Ovary (tissue), 9 donors: ENCODE data around the gene COL17A1. TPM values are rescaled to one million over a fixed set of nuclear protein-coding genes. Genes with fewer than 3 reads are reported as not detected.

Source experiments
- DNase-seq, 5 donors: peaks; one replicate each; pipeline ENCODE4 v3.0.0-alpha.2; 2019 to 2020
- H3K27ac ChIP-seq, 2 donors: fragments of 200-600 bp; one replicate each; pipeline versions ENCODE4 v1.5.1 to v1.8.0; 2019 to 2022
- H3K27me3 ChIP-seq: fragments of 200-600 bp; one replicate; pipeline ENCODE4 v1.8.0; 2022
- H3K36me3 ChIP-seq: fragments of 200-600 bp; sonication (generic); one replicate; pipeline ENCODE4 v1.5.1; 2019
- H3K4me1 ChIP-seq: one replicate; pipeline ENCODE4 v1.8.1; 2013; ENCODE audit warnings: mild to moderate bottlenecking, moderate library complexity; ENCODE audit not compliant: insufficient read depth
- H3K4me3 ChIP-seq: fragments of 200-600 bp; sonication (generic); one replicate; pipeline ENCODE4 v1.5.1; 2017
- H3K9me3 ChIP-seq, 2 donors: fragments of 200-600 bp in 1 of 2; sonication (generic) in 1 of 2; one replicate each; pipeline versions ENCODE4 v1.5.1 to v1.8.1; 2013 to 2019; ENCODE audit warnings: mild to moderate bottlenecking in 1 of 2, moderate library complexity in 1 of 2
- CTCF ChIP-seq, 3 donors: fragments of 450-650 bp in 2 of 3; fragments of 200-600 bp in 1 of 3; IDR thresholded peaks; one replicate each; pipeline versions ENCODE4 v1.5.1 to v1.8.0; 2016 to 2022; ENCODE audit warnings: antibody characterized with exemption in 3 of 3, mild to moderate bottlenecking in 1 of 3
- EP300 ChIP-seq: sonication (generic); formaldehyde crosslinking; IDR thresholded peaks from one replicate; pipeline ENCODE4 v1.6.1; 2017; ENCODE audit warnings: antibody characterized with exemption
- POLR2A ChIP-seq: fragments of 450-650 bp; IDR thresholded peaks from one replicate; pipeline ENCODE4 v1.6.1; 2017; ENCODE audit warnings: antibody characterized with exemption, mild to moderate bottlenecking, moderate library complexity
- WGBS, 3 donors: extraction: QIAGEN DNeasy Blood & Tissue Kit in 1 of 3; methylation state at CpG; one replicate each; pipeline versions ENCODE4 v1.1.5 to v1.1.7; 2013 to 2017; 5-methylcytosine and 5-hydroxymethylcytosine counted together
- intact Hi-C, 4 donors: fragments of 100-400 bp; cut with DNase I; formaldehyde crosslinking; loops; one replicate each; pipeline versions ENCODE4 v1.11.0 to v1.15.1; 2022 to 2023
- polyA plus RNA-seq, 2 donors: library from polyadenylated mRNA; stranded (reverse); fragments of 200-250 nt in 1 of 2; fragments of 350-450 nt in 1 of 2; fragmentation: Illumina TruSeq in 1 of 2; extraction: RNeasy Lipid Tissue Mini Kit (QIAGEN cat#74804) in 1 of 2; gene quantifications; one replicate each; pipeline ENCODE4 v1.2.3, GENCODE V29; 2013 to 2014
- total RNA-seq, 7 donors: library from RNA; depleted of rRNA in 2 of 7; stranded (reverse); fragments of >200 nt in 2 of 7; fragmentation: NEBNext Ultra II Directional in 3 of 7; extraction: Animal tissue kit (Norgen Biotek cat#: 25700) in 3 of 7; gene quantifications; one replicate each; pipeline versions ENCODE4 v1.1.0 to v1.2.4, GENCODE V29; 2016 to 2023
- donor health status: DM: no; HTN: no; CAD: no; lungs with moderate emphysema.
- donor health status: DM: no; HTN: no; CAD: no.
- donor health status: Bipolar disorder and iron deficiency.
- donor health status: DM: yes; HTN: yes; CAD: no.
- donor health status: DM: no; HTN: no; CAD: no.
- donor health status: DM: yes; HTN: yes; CAD: no.

Gene COL17A1
- total and polyA plus RNA-seq, 9 donors = 0.17 to 0.90 (median 0.46) TPM; not detected in 2

GRCh38 chr10:104049504-104050250, 36.0 kb downstream of the COL17A1 start:
- no peak overlapping the region for H3K27ac ChIP-seq
- intact Hi-C loops = loop anchor here in 1 of 4 donors (5.0 kb wide), 1 partner anchor 158 kb away; no protein-coding TSS in a partner anchor
- 40 to 46% (median 41%) methylated on average over 8 of the region's 8 CpGs for WGBS, 3 donors
- no peak for TF ChIP-seq CTCF (IDR thresholded peaks at IDR 0.05)
- TF ChIP-seq EP300 = no peak
- no peak for TF ChIP-seq POLR2A
- DNase-seq = no peak
- no peak overlapping the region for H3K4me3 ChIP-seq
- no peaks in the 10 kb centered on the region for H3K27me3 ChIP-seq
- no peaks in the 10 kb centered on the region for H3K9me3 ChIP-seq
- H3K36me3 ChIP-seq = no peaks in the 10 kb centered on the region
- no peaks in the 10 kb centered on the region for H3K4me1 ChIP-seq

- no peaks in the 10 kb centered on the region for H3K27me3 ChIP-seq
- 90 to 93% (median 91%) methylated on average over 6 of the region's 6 CpGs for WGBS, 3 donors
- no peak overlapping the region for H3K4me3 ChIP-seq
- no peaks in the 10 kb centered on the region for H3K36me3 ChIP-seq
- DNase-seq = no peak
- no peak overlapping the region for H3K27ac ChIP-seq
- TF ChIP-seq EP300 (no peak), CTCF (IDR thresholded peaks at IDR 0.05) (no peak), POLR2A (no peak)
- intact Hi-C loops = loop anchor here in 1 of 4 donors (5.0 kb wide), 1 partner anchor 161 kb away; no protein-coding TSS in a partner anchor
- H3K9me3 ChIP-seq = no peaks in the 10 kb centered on the region
- H3K4me1 ChIP-seq = no peaks in the 10 kb centered on the region
Measured at GRCh38 chr10:104046651-104047050, 39.0 kb downstream of the COL17A1 start.

GRCh38 chr10:104045151-104046089, 40.3 kb downstream of the COL17A1 start:
- intact Hi-C loops = loop anchor here in 1 of 4 donors (5.0 kb wide), 1 partner anchor 162 kb away; no protein-coding TSS in a partner anchor
- TF ChIP-seq POLR2A (no peak), EP300 (no peak), CTCF (IDR thresholded peaks at IDR 0.05) (peak in 1 of 3 donors; percentile 23)
- WGBS, 3 donors = 67 to 72% (median 68%) methylated on average over 9 of the region's 9 CpGs
- H3K36me3 ChIP-seq = no peaks in the 10 kb centered on the region
- no peaks in the 10 kb centered on the region for H3K9me3 ChIP-seq
- no peaks in the 10 kb centered on the region for H3K27me3 ChIP-seq
- H3K4me3 ChIP-seq = no peak overlapping the region
- no peak overlapping the region for H3K27ac ChIP-seq
- H3K4me1 ChIP-seq = no peaks in the 10 kb centered on the region
- DNase-seq = peak in 3 of 5 donors; percentile 33 to 39 (median 38)

GRCh38 chr10:104043854-104044253, 41.8 kb downstream of the COL17A1 start:
- Histone ChIP-seq H3K36me3 (no peaks in the 10 kb centered on the region), H3K27me3 (no peaks in the 10 kb centered on the region), H3K9me3 (no peaks in the 10 kb centered on the region), H3K4me1 (no peaks in the 10 kb centered on the region), H3K4me3 (no peak overlapping the region), H3K27ac (no peak overlapping the region)
- no peak for TF ChIP-seq CTCF (IDR thresholded peaks at IDR 0.05)
- TF ChIP-seq EP300 = no peak
- no peak for TF ChIP-seq POLR2A
- DNase-seq = no peak
- intact Hi-C loops = loop anchor here in 1 of 4 donors (5.0 kb wide), 2 partner anchors 163 to 947 kb away; no protein-coding TSS in a partner anchor
- WGBS, 3 donors = 79 to 82% (median 81%) methylated on average over 4 of the region's 4 CpGs
